ENCODE results near the gene CTAG1A.

GRCh38 chrX:154542723-154543424 lies 42.1 kb upstream of the CTAG1A start:
- TF ChIP-seq USF2 (IDR thresholded peaks at IDR 0.05), result peak; percentile 85
- no peak for TF ChIP-seq CTCF (IDR thresholded peaks at IDR 0.05)
- no peak for TF ChIP-seq FOSL2 (IDR thresholded peaks at IDR 0.05)
- peak; percentile 29; the same call in 1 of the 2 replicates for TF ChIP-seq FOSL2 (CRISPR knock-in tag; IDR thresholded peaks at IDR 0.05)
- TF ChIP-seq MAX (IDR thresholded peaks at IDR 0.05), result peak; percentile 88
- TF ChIP-seq RAD21 (conservative IDR thresholded peaks at IDR 0.05 in 1 of 2, IDR thresholded peaks at IDR 0.05 in 1 of 2), result no peak
- TF ChIP-seq GATA3 (IDR thresholded peaks at IDR 0.05; ENCODE audit: borderline replicate concordance), result no peak; the same call in 1 of the 2 replicates
- TF ChIP-seq PHF8 (IDR thresholded peaks at IDR 0.05; ENCODE audit: borderline replicate concordance, low read depth), result no peak
